Activated T-helper 1 cell treated with anti-CD3 and anti-CD28 coated beads, Interleukin-12 subunit alpha, Interleukin-12 subunit beta, Interleukin-2, Interleukin-4 antibody, amounts not matched to agents 30 ng/mL and 10 ng/mL and 1 ng/mL, durations not matched to agents 14 hours and 24 hours and 36 hours (primary cell): Measurements from ENCODE around the gene PMIS2. TPM values are rescaled to one million over a fixed set of nuclear protein-coding genes. Genes with fewer than 3 reads are reported as not detected.

ENCODE experiments used
- DNase-seq: peaks from one replicate; pipeline ENCODE4 v3.0.0; 2021; ENCODE audit warnings: low spot score
- H3K27ac Mint-ChIP-seq: one replicate; pipeline ENCODE4 v1.8.0; 2021; ENCODE audit warnings: mild to moderate bottlenecking, mixed read lengths
- H3K27me3 Mint-ChIP-seq: one replicate; pipeline ENCODE4 v1.8.0; 2022; ENCODE audit warnings: mild to moderate bottlenecking, moderate library complexity, mixed read lengths; ENCODE audit not compliant: insufficient read depth
- H3K36me3 Mint-ChIP-seq: one replicate; pipeline ENCODE4 v1.8.0; 2021; ENCODE audit warnings: low read depth, mixed read lengths
- H3K4me1 Mint-ChIP-seq: one replicate; pipeline ENCODE4 v1.8.0; 2021; ENCODE audit warnings: low read depth, mixed read lengths
- H3K4me3 Mint-ChIP-seq: one replicate; pipeline ENCODE4 v1.8.0; 2021; ENCODE audit warnings: mild to moderate bottlenecking, moderate library complexity, mixed read lengths
- H3K9me3 Mint-ChIP-seq: one replicate; pipeline ENCODE4 v1.8.0; 2021; ENCODE audit warnings: mixed read lengths
- intact Hi-C: fragments of 100-400 bp; cut with micrococcal nuclease; formaldehyde crosslinking; loops from one replicate; pipeline ENCODE4 v1.15.1; 2024
- total RNA-seq: library from RNA; stranded (reverse); gene quantifications from 2 replicates; pipeline ENCODE4 v1.2.3, GENCODE V29; 2022

Gene PMIS2
- total RNA-seq, 1 donor from 2014 or later = not detected

- H3K27me3 Mint-ChIP-seq = peaks cover 4% of the 10 kb centered on the region
- peaks cover 25% of the 10 kb centered on the region for H3K4me1 Mint-ChIP-seq
- intact Hi-C loops = loop anchor here (1.0 to 5.0 kb wide), 8 partner anchors 7 to 283 kb away; partner anchors contain the start of genes HSPB6, IGFLR1, KMT2B and PROSER3
- H3K9me3 Mint-ChIP-seq = no peaks in the 10 kb centered on the region
- H3K4me3 Mint-ChIP-seq = no peak overlapping the region
- no peak for DNase-seq
- H3K36me3 Mint-ChIP-seq = peaks cover 14% of the 10 kb centered on the region
- H3K27ac Mint-ChIP-seq = no peak overlapping the region
These were observed 36.0 kb upstream of the PMIS2 start for GRCh38 chr19:35549879-35550523.

DNA sequence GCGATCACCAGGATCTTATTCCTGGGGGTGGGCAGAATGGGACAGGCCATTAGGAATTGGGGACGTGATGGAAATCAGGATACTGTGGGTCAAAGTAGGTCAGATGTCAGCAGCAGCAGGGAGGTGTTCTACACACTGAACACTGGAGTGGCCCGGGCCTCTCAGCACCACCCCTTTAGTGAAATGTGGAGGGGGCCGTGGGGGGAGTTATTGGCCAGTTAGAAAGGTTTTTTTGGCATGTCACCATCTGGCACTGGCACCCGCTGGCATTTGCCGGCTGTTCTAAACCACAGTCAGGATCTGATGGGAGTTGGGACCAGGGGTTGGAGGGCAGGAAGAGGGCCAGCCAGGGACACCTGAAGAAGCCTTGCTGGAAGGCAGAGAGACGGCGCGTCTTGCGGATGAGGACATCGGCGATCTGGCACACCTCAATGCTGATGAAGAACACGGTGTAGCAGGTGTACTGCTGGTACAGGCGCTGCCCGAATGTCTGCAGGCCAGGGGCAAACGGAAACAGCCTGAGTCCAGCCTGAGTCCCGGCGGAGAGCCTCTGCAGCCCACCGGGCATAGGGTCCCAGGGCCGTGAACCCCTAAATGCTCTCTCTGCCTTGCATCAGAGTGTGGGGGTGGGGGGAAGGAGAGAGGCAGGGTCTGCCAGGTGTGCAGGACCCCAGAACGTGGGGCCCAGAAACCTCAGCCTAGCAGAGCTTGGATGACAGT lies 34.7 kb upstream of the PMIS2 start:
- no peak overlapping the region for H3K27ac Mint-ChIP-seq
- peaks cover 12% of the 10 kb centered on the region for H3K36me3 Mint-ChIP-seq
- intact Hi-C loops = no loop called here
- no peak overlapping the region for H3K4me3 Mint-ChIP-seq
- peaks cover 9% of the 10 kb centered on the region for H3K27me3 Mint-ChIP-seq
- no peak for DNase-seq
- H3K9me3 Mint-ChIP-seq = no peaks in the 10 kb centered on the region
- H3K4me1 Mint-ChIP-seq = peaks cover 20% of the 10 kb centered on the region

- intact Hi-C loops = no loop called here
- H3K9me3 Mint-ChIP-seq = no peaks in the 10 kb centered on the region
- H3K4me1 Mint-ChIP-seq = peaks cover 7% of the 10 kb centered on the region
- DNase-seq = no peak
- no peak overlapping the region for H3K27ac Mint-ChIP-seq
- peaks cover 7% of the 10 kb centered on the region for H3K36me3 Mint-ChIP-seq
- no peak overlapping the region for H3K4me3 Mint-ChIP-seq
- H3K27me3 Mint-ChIP-seq = peaks cover 14% of the 10 kb centered on the region
These were observed 33.2 kb upstream of the PMIS2 start for GRCh38 chr19:35552534-35553384.

GRCh38 chr19:35553385-35554000 lies 32.5 kb upstream of the PMIS2 start:
- Mint-ChIP-seq H3K27ac (no peak overlapping the region), H3K4me1 (peaks cover 7% of the 10 kb centered on the region), H3K27me3 (peaks cover 14% of the 10 kb centered on the region), H3K4me3 (no peak overlapping the region), H3K36me3 (peaks cover 5% of the 10 kb centered on the region), H3K9me3 (no peaks in the 10 kb centered on the region)
- DNase-seq = no peak
- intact Hi-C loops = no loop called here

DNA sequence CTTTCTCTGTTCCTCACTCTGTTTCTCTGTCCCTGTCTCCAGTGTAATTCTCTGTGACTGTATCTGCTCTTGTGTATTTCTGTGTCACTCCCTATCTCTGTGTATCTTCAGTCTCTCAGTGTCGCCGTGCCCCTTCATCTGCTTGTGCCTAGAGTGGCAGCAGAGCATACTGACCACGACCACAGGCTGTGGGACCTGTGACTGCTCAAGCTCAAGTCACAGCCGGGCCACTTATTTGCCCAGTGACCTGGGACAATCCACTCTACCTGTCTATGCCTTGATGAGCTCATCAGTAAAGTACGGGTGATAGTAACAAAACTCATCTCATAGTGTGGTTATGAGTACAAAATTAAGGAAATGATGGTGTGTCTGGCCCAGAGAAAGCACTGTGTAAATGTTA lies 31.9 kb upstream of the PMIS2 start:
- peaks cover 4% of the 10 kb centered on the region for H3K4me1 Mint-ChIP-seq
- H3K27me3 Mint-ChIP-seq = peaks cover 19% of the 10 kb centered on the region
- no peaks in the 10 kb centered on the region for H3K9me3 Mint-ChIP-seq
- DNase-seq = no peak
- H3K4me3 Mint-ChIP-seq = no peak overlapping the region
- H3K36me3 Mint-ChIP-seq = peaks cover 3% of the 10 kb centered on the region
- no peak overlapping the region for H3K27ac Mint-ChIP-seq
- intact Hi-C loops = no loop called here

- Mint-ChIP-seq H3K27ac (peak overlapping the region; percentile 4), H3K4me1 (no peaks in the 10 kb centered on the region), H3K4me3 (no peak overlapping the region), H3K36me3 (no peaks in the 10 kb centered on the region), H3K9me3 (no peaks in the 10 kb centered on the region), H3K27me3 (peaks cover 26% of the 10 kb centered on the region)
- intact Hi-C loops = no loop called here
- no peak for DNase-seq
These were observed 30.5 kb upstream of the PMIS2 start for GRCh38 chr19:35555301-35556005.

GRCh38 chr19:35556025-35556590 lies 29.9 kb upstream of the PMIS2 start:
- DNase-seq = no peak
- intact Hi-C loops = no loop called here
- Mint-ChIP-seq H3K9me3 (no peaks in the 10 kb centered on the region), H3K27me3 (peaks cover 26% of the 10 kb centered on the region), H3K4me3 (peak overlapping the region; percentile 12), H3K27ac (peak overlapping the region; percentile 4), H3K4me1 (no peaks in the 10 kb centered on the region), H3K36me3 (no peaks in the 10 kb centered on the region)

DNA sequence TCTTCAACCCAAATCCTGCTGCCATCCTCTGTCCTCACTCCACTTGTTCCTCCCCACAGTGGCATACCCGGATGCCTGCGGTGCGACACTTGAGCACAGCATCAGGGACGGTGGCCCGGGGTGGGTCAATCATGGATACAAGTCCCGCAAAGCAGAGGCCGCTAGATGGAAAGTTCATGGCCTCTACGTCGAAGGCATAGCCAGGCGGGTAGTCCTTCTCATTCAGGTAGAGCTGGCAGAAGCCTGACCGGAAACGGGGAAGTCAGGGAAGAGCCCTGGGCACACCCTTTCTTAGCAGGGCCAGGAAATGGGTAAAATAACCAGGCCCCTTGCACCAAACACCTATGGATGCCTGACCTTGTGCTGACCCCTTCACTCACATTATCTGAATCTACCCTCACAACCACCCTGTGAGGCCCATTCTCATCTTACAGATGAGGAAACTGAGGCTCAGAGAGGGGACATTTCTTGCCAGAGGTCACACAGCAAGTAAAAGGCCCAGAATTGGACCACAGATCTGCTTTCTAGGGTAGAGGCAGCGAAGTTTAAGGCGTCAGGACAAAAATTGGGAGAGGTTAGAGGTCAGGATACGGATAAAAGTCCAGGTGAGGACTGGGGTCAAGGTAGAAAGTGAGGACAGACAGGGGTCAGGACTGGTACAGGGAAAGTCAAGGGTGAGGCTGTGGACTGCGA lies 29.0 kb upstream of the PMIS2 start:
- H3K9me3 Mint-ChIP-seq = no peaks in the 10 kb centered on the region
- H3K27me3 Mint-ChIP-seq = peaks cover 26% of the 10 kb centered on the region
- peak overlapping the region; percentile 75 for H3K4me3 Mint-ChIP-seq
- intact Hi-C loops = loop anchor here (1.0 kb wide), 1 partner anchor 8 kb away; no protein-coding TSS in a partner anchor
- H3K27ac Mint-ChIP-seq = no peak overlapping the region
- no peaks in the 10 kb centered on the region for H3K4me1 Mint-ChIP-seq
- no peak for DNase-seq
- no peaks in the 10 kb centered on the region for H3K36me3 Mint-ChIP-seq

DNA sequence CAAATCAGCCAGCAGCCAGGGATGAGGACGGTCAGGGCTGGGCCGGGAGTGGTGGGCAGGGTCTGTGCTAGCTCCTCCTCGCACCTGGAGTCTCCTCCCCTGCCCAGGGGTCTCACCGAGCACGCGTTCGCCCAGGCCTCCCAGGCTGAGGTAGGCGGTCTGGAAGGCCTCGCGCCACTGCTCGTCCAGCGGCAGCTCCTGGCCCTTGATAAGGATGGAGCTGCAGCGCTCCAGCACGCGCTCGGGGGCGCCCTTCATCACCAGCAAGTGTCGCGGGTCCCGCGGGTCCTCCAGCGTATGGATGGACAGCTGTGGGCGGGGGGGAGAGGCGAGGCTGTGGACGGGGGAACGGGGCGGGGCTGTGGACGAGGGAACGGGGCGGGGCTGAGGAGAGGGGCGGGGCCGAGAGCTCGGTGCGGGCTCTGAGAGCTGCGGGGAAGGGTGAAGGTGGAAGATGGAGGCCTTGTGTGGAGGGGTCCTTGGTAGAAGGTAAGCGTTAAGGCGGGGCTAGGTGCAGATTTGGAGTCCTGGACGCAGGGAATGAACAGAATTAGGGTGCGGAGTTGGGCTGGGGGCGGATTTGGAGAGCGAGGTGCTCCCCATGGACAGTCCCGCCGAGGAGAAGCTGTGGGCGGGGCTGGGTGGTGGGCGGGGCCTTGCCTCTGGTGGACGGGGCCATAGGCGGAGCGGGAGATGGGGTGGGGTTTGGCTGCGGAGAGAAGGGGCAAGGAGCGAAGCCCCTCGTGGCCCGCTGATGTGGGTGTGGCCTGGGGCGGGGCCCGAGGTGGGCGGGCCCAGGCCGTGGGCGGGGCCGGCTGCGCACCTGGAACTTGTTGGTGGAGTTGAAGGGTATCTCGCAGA lies 28.2 kb upstream of the PMIS2 start:
- Mint-ChIP-seq H3K4me1 (no peaks in the 10 kb centered on the region), H3K27me3 (peaks cover 26% of the 10 kb centered on the region), H3K4me3 (peak overlapping the region; percentile 76), H3K9me3 (no peaks in the 10 kb centered on the region), H3K27ac (no peak overlapping the region), H3K36me3 (no peaks in the 10 kb centered on the region)
- peak; percentile 21 for DNase-seq
- intact Hi-C loops = loop anchor here (1.0 kb wide), 1 partner anchor 8 kb away; no protein-coding TSS in a partner anchor

GRCh38 chr19:35558400-35559280 lies 27.3 kb upstream of the PMIS2 start:
- no peak overlapping the region for H3K4me3 Mint-ChIP-seq
- no peaks in the 10 kb centered on the region for H3K4me1 Mint-ChIP-seq
- DNase-seq = no peak
- H3K36me3 Mint-ChIP-seq = no peaks in the 10 kb centered on the region
- no peak overlapping the region for H3K27ac Mint-ChIP-seq
- H3K27me3 Mint-ChIP-seq = peaks cover 26% of the 10 kb centered on the region
- no peaks in the 10 kb centered on the region for H3K9me3 Mint-ChIP-seq
- intact Hi-C loops = no loop called here
